H9 (cell line): ENCODE measurements around the gene XNDC1N. TPM values are rescaled to one million over a fixed set of nuclear protein-coding genes. Genes with fewer than 3 reads are reported as not detected.

Experiments used
- DNase-seq: peaks from one replicate; pipeline ENCODE4 v3.0.0-alpha.2; 2017
- H2AFZ ChIP-seq: one replicate; pipeline ENCODE4 v1.6.1; 2013; ENCODE audit warnings: mild to moderate bottlenecking, low read length, control low read depth, moderate library complexity
- H2AK5ac ChIP-seq: 2 replicates; pipeline ENCODE4 v1.6.1; 2013; ENCODE audit warnings: low read length, control low read depth, mixed read lengths; ENCODE audit not compliant: insufficient read length
- H2BK120ac ChIP-seq: one replicate; pipeline ENCODE4 v1.6.1; 2013; ENCODE audit warnings: low read depth, mild to moderate bottlenecking, low read length, control low read depth, inconsistent platforms; ENCODE audit not compliant: poor library complexity, severe bottlenecking
- H2BK12ac ChIP-seq: 2 replicates; pipeline ENCODE4 v1.6.1; 2013; ENCODE audit warnings: low read length, control low read depth, mixed read lengths, low read depth; ENCODE audit not compliant: insufficient read length
- H2BK15ac ChIP-seq: 2 replicates; pipeline ENCODE4 v1.6.1; 2013; ENCODE audit warnings: low read depth, low read length, control low read depth
- H2BK20ac ChIP-seq: one replicate; pipeline ENCODE4 v1.6.1; 2013; ENCODE audit warnings: low read depth, mild to moderate bottlenecking, low read length, control low read depth, inconsistent platforms; ENCODE audit not compliant: poor library complexity, severe bottlenecking
- H2BK5ac ChIP-seq: 2 replicates; pipeline ENCODE4 v1.6.1; 2013; ENCODE audit warnings: low read length, control low read depth, mixed read lengths; ENCODE audit not compliant: insufficient read length
- H3K14ac ChIP-seq: 2 replicates; pipeline ENCODE4 v1.6.1; 2013; ENCODE audit warnings: low read length, control low read depth; ENCODE audit not compliant: insufficient read depth
- H3K18ac ChIP-seq: 2 replicates; pipeline ENCODE4 v1.6.1; 2013; ENCODE audit warnings: low read depth, mild to moderate bottlenecking, mixed read lengths, low read length, control low read depth; ENCODE audit not compliant: insufficient read length
- H3K23ac ChIP-seq: 2 replicates; pipeline ENCODE4 v1.6.1; 2013; ENCODE audit warnings: low read length, control low read depth, mixed read lengths, low read depth; ENCODE audit not compliant: insufficient read length
- H3K23me2 ChIP-seq: 2 replicates; pipeline ENCODE4 v1.6.1; 2013; ENCODE audit warnings: low read depth, mild to moderate bottlenecking, mixed read lengths, low read length, control low read depth; ENCODE audit not compliant: insufficient read length, poor library complexity, severe bottlenecking
- H3K27ac ChIP-seq: 2 replicates; pipeline ENCODE4 v1.5.1; 2013; ENCODE audit warnings: low read length, control low read depth, mixed read lengths, low read depth; ENCODE audit not compliant: insufficient read length
- H3K27me3 ChIP-seq: 2 replicates; pipeline ENCODE4 v1.6.1; 2013; ENCODE audit warnings: low read length, control low read depth, inconsistent platforms; ENCODE audit not compliant: insufficient read depth
- H3K4ac ChIP-seq: 2 replicates; pipeline ENCODE4 v1.6.1; 2013; ENCODE audit warnings: low read depth, mild to moderate bottlenecking, control low read depth, inconsistent platforms, low read length, moderate library complexity
- H3K4me1 ChIP-seq: 2 replicates; pipeline ENCODE4 v1.6.1; 2013; ENCODE audit warnings: low read length, control low read depth, inconsistent platforms; ENCODE audit not compliant: insufficient read depth
- H3K4me2 ChIP-seq: 2 replicates; pipeline ENCODE4 v1.6.1; 2013; ENCODE audit warnings: low read length, control low read depth, mixed read lengths; ENCODE audit not compliant: insufficient read length, insufficient read depth
- H3K56ac ChIP-seq: 2 replicates; pipeline ENCODE4 v1.6.1; 2013; ENCODE audit warnings: low read depth, mild to moderate bottlenecking, mixed read lengths, low read length, control low read depth; ENCODE audit not compliant: insufficient read length
- H3K79me1 ChIP-seq: 2 replicates; pipeline ENCODE4 v1.6.1; 2013; ENCODE audit warnings: low read depth, mild to moderate bottlenecking, moderate library complexity, low read length, control low read depth, inconsistent platforms; ENCODE audit not compliant: insufficient read depth, poor library complexity, severe bottlenecking
- H3K79me2 ChIP-seq: 2 replicates; pipeline ENCODE4 v1.6.1; 2013; ENCODE audit warnings: low read length, control low read depth, inconsistent platforms; ENCODE audit not compliant: insufficient read depth
- H3K9ac ChIP-seq: 2 replicates; pipeline ENCODE4 v1.6.1; 2013; ENCODE audit warnings: low read length, control low read depth, mixed read lengths; ENCODE audit not compliant: insufficient read length; ENCODE audit errors: extremely low read depth
- H3K9me3 ChIP-seq: one replicate; pipeline ENCODE4 v1.6.1; 2013; ENCODE audit warnings: low read depth, low read length, inconsistent platforms; ENCODE audit not compliant: control insufficient read depth
- H3T11ph ChIP-seq: one replicate; pipeline ENCODE4 v1.6.1; 2013; ENCODE audit warnings: mild to moderate bottlenecking, low read length, control low read depth, inconsistent platforms
- H4K20me1 ChIP-seq: one replicate; pipeline ENCODE4 v1.6.1; 2013; ENCODE audit not compliant: control insufficient read depth, insufficient read length, insufficient read depth
- H4K5ac ChIP-seq: 2 replicates; pipeline ENCODE4 v1.6.1; 2013; ENCODE audit warnings: low read depth, mild to moderate bottlenecking, mixed read lengths, low read length, control low read depth; ENCODE audit not compliant: insufficient read length
- H4K8ac ChIP-seq: replicated peaks from 2 replicates; pipeline ENCODE4 v1.6.1; 2013; ENCODE audit warnings: low read length, control low read depth, mixed read lengths, low read depth; ENCODE audit not compliant: insufficient read length
- H4K91ac ChIP-seq: 2 replicates; pipeline ENCODE4 v1.6.1; 2013; ENCODE audit warnings: low read depth, mild to moderate bottlenecking, moderate library complexity, mixed read lengths, low read length, control low read depth; ENCODE audit not compliant: insufficient read length
- H3K27ac Mint-ChIP-seq, 3 experiments: 2 replicates in 2 of 3; 3 replicates in 1 of 3; pipeline ENCODE4 v1.8.0; 2020 to 2021; ENCODE audit warnings: mixed read lengths in 3 of 3, mild to moderate bottlenecking in 1 of 3, moderate library complexity in 1 of 3
- H3K27me3 Mint-ChIP-seq: 2 replicates; pipeline ENCODE4 v1.8.0; 2021; ENCODE audit warnings: low read depth, mild to moderate bottlenecking, moderate library complexity, mixed read lengths
- H3K36me3 Mint-ChIP-seq, 3 experiments: 2 replicates in 2 of 3; 3 replicates in 1 of 3; pipeline ENCODE4 v1.8.0; 2020 to 2021; ENCODE audit warnings: low read depth in 3 of 3, mixed read lengths in 3 of 3; ENCODE audit not compliant: insufficient read depth in 1 of 3
- H3K4me1 Mint-ChIP-seq, 2 experiments: 2 replicates each; pipeline ENCODE4 v1.8.0; 2020; ENCODE audit warnings: mixed read lengths in 2 of 2
- H3K4me3 Mint-ChIP-seq, 2 experiments: 2 replicates in 1 of 2; 3 replicates in 1 of 2; pipeline ENCODE4 v1.8.0; 2020 to 2021; ENCODE audit warnings: mild to moderate bottlenecking in 2 of 2, mixed read lengths in 2 of 2, moderate library complexity in 1 of 2
- H3K9me3 Mint-ChIP-seq, 2 experiments: 2 replicates in 1 of 2; 3 replicates in 1 of 2; pipeline ENCODE4 v1.8.0; 2020; ENCODE audit warnings: mild to moderate bottlenecking in 2 of 2, mixed read lengths in 2 of 2, moderate library complexity in 1 of 2
- CTCF ChIP-seq: fragments of 200-600 bp; sonication (generic); conservative IDR thresholded peaks from 3 replicates; pipeline ENCODE4 v1.8.0; 2021; ENCODE audit warnings: antibody characterized with exemption, mild to moderate bottlenecking
- WGBS: extraction: QIAGEN DNeasy Blood & Tissue Kit; methylation state at CpG from one replicate; pipeline ENCODE4 v1.1.7; 2013; ENCODE audit warnings: missing lambda C conversion rate, low lambda C conversion rate, mixed read lengths; ENCODE audit not compliant: insufficient read length; ENCODE audit errors: extremely low coverage; 5-methylcytosine and 5-hydroxymethylcytosine counted together
- total RNA-seq: library from RNA; stranded (reverse); gene quantifications from 2 replicates; pipeline ENCODE4 v1.2.1, GENCODE V29; 2021

XNDC1N gene
- total RNA-seq, 1 experiment from 2014 or later, result 11.0 TPM

GRCh38 chr11:71940561-71941219, 12.3 kb upstream of the XNDC1N start:
- H3K23me2 ChIP-seq, result no peaks in the 10 kb centered on the region
- TF ChIP-seq CTCF, result no peak
- H3K79me2 ChIP-seq, result peaks cover 8% of the 10 kb centered on the region; the same call in 1 of the 2 replicates
- H2BK12ac ChIP-seq, result no peak overlapping the region
- no peaks in the 10 kb centered on the region for H3K4me1 ChIP-seq
- no peak overlapping the region for H3K9ac ChIP-seq
- no peak overlapping the region for H3K27ac Mint-ChIP-seq
- no peak overlapping the region for H2AK5ac ChIP-seq
- no peak overlapping the region for H2BK20ac ChIP-seq
- H3K27me3 Mint-ChIP-seq, result no peaks in the 10 kb centered on the region
- no peaks in the 10 kb centered on the region for H4K20me1 ChIP-seq
- no peak overlapping the region for H3K4me3 Mint-ChIP-seq
- no peak overlapping the region for H4K5ac ChIP-seq
- H3K9me3 Mint-ChIP-seq, result no peaks in the 10 kb centered on the region
- H2BK5ac ChIP-seq, result no peak overlapping the region
- H2BK15ac ChIP-seq, result no peak overlapping the region
- no peak overlapping the region for H4K8ac ChIP-seq
- peaks cover 18% of the 10 kb centered on the region for H3K79me1 ChIP-seq
- WGBS, result no CpG with 5 or more reads among the region's 6 CpGs
- no peak overlapping the region for H3K4me2 ChIP-seq
- H3K27ac ChIP-seq, result no peak overlapping the region
- no peaks in the 10 kb centered on the region for H3K9me3 ChIP-seq
- H3T11ph ChIP-seq, result no peak overlapping the region
- H3K4me1 Mint-ChIP-seq, result peaks cover 3% of the 10 kb centered on the region in 2 experiments; a peak in 1 of 4 replicates
- no peak overlapping the region for H3K18ac ChIP-seq
- no peak overlapping the region for H3K56ac ChIP-seq
- no peaks in the 10 kb centered on the region for H3K27me3 ChIP-seq
- no peak overlapping the region for H3K4ac ChIP-seq
- peaks cover 0 to 3% (median 0%) of the 10 kb centered on the region in 3 experiments; a peak in 2 of 7 replicates for H3K36me3 Mint-ChIP-seq
- no peak overlapping the region for H4K91ac ChIP-seq
- no peak overlapping the region for H2AFZ ChIP-seq
- no peak for DNase-seq
- no peak overlapping the region for H2BK120ac ChIP-seq
- no peak overlapping the region for H3K14ac ChIP-seq
- H3K23ac ChIP-seq, result no peak overlapping the region
